ENCODE results near the gene GGTA1. TPM values are rescaled to one million over a fixed set of nuclear protein-coding genes. Genes with fewer than 3 reads are reported as not detected.
A peak's percentile ranks its signal among the peaks of the same experiment; 100 is the strongest.

GGTA1 gene
- total and polyA plus RNA-seq, 4 donors: 2.4 to 3.3 (median 2.8) TPM

DNA sequence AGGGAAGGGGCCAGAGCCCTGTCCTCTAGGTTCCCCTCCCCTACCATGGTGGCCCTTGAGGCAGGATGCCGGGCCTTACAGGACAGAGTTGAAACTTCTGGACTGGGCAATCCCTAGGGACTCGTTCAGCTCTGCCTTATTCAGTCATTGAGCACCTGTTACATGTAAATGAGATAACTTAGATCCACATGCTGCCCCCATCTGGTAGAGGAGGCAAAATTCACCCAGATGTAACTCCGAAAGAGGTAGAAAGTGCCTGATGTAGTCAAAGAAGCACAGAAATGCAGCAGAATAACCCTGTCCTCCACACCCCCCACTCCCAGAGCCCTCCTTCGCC, 1.5 kb downstream of the GGTA1 start:
- Histone ChIP-seq H3K9ac (ENCODE audit: low read depth in 1 of 2, low read length in 2 of 2) (no peak overlapping the region), H3K27ac (ENCODE audit: low read depth in 1 of 2, low read length in 2 of 2) (peak overlapping the region in 1 of 2 donors; percentile 31), H3K27me3 (ENCODE audit: control insufficient read depth in 4 of 4, insufficient read depth in 4 of 4, low read length in 3 of 4) (peaks cover 0 to 4% (median 0%) of the 10 kb centered on the region in 4 donors), H3K4me1 (ENCODE audit: control insufficient read depth in 4 of 4, insufficient read depth in 4 of 4, low read length in 3 of 4) (peaks cover 9 to 25% (median 21%) of the 10 kb centered on the region in 4 donors), H3K4me3 (ENCODE audit: low read depth in 1 of 3, low read length in 3 of 3) (peak overlapping the region in 2 of 3 donors; percentile 14 to 24), H3K9me3 (ENCODE audit: control insufficient read depth in 4 of 4, low read length in 3 of 4) (no peaks in the 10 kb centered on the region), H3K36me3 (ENCODE audit: control insufficient read depth in 4 of 4, insufficient read depth in 3 of 4, low read depth in 1 of 4, low read length in 3 of 4) (no peaks in the 10 kb centered on the region)
- DNase-seq (ENCODE audit: low spot score): peak; percentile 44
- TF ChIP-seq, protein P1, sequence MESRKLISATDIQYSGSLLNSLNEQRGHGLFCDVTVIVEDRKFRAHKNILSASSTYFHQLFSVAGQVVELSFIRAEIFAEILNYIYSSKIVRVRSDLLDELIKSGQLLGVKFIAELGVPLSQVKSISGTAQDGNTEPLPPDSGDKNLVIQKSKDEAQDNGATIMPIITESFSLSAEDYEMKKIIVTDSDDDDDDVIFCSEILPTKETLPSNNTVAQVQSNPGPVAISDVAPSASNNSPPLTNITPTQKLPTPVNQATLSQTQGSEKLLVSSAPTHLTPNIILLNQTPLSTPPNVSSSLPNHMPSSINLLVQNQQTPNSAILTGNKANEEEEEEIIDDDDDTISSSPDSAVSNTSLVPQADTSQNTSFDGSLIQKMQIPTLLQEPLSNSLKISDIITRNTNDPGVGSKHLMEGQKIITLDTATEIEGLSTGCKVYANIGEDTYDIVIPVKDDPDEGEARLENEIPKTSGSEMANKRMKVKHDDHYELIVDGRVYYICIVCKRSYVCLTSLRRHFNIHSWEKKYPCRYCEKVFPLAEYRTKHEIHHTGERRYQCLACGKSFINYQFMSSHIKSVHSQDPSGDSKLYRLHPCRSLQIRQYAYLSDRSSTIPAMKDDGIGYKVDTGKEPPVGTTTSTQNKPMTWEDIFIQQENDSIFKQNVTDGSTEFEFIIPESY (IDR thresholded peaks at IDR 0.05): no peak
- TF ChIP-seq, protein P2, sequence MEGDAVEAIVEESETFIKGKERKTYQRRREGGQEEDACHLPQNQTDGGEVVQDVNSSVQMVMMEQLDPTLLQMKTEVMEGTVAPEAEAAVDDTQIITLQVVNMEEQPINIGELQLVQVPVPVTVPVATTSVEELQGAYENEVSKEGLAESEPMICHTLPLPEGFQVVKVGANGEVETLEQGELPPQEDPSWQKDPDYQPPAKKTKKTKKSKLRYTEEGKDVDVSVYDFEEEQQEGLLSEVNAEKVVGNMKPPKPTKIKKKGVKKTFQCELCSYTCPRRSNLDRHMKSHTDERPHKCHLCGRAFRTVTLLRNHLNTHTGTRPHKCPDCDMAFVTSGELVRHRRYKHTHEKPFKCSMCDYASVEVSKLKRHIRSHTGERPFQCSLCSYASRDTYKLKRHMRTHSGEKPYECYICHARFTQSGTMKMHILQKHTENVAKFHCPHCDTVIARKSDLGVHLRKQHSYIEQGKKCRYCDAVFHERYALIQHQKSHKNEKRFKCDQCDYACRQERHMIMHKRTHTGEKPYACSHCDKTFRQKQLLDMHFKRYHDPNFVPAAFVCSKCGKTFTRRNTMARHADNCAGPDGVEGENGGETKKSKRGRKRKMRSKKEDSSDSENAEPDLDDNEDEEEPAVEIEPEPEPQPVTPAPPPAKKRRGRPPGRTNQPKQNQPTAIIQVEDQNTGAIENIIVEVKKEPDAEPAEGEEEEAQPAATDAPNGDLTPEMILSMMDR (IDR thresholded peaks at IDR 0.05; ENCODE audit: low read depth, low read length, missing input control): peak; percentile 61
- TF ChIP-seq RAD21 (IDR thresholded peaks at IDR 0.05): peak; percentile 50 to 70
- TF ChIP-seq, protein P3, sequence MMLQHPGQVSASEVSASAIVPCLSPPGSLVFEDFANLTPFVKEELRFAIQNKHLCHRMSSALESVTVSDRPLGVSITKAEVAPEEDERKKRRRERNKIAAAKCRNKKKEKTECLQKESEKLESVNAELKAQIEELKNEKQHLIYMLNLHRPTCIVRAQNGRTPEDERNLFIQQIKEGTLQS (IDR thresholded peaks at IDR 0.05): no peak
- 4% methylated on average over 4 of the region's 4 CpGs for WGBS

DNA sequence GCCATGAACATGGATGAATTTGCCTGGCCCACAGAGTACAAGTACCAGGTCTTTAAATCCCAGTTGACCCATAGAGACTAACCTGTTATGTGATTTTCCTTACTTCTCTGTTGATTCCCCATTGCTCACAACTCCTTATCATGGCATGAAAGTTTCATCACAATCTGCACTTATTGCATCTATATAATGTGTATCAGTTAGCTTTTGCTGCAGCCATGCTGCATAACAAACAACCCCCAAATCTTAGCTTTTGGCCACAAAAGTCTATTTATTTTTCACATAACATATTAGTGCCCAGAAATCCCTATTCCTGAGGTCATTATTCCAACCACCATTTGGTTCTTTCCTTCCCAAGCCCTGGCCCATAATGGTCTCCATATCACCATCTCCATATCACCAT, 3.7 kb downstream of the GGTA1 start:
- Histone ChIP-seq H3K4me3 (ENCODE audit: low read depth in 1 of 3, low read length in 3 of 3) (no peak overlapping the region), H3K9ac (ENCODE audit: low read depth in 1 of 2, low read length in 2 of 2) (no peak overlapping the region), H3K9me3 (ENCODE audit: control insufficient read depth in 4 of 4, low read length in 3 of 4) (no peaks in the 10 kb centered on the region), H3K27ac (ENCODE audit: low read depth in 1 of 2, low read length in 2 of 2) (no peak overlapping the region), H3K4me1 (ENCODE audit: control insufficient read depth in 4 of 4, insufficient read depth in 4 of 4, low read length in 3 of 4) (peaks cover 9 to 25% (median 22%) of the 10 kb centered on the region in 4 donors), H3K27me3 (ENCODE audit: control insufficient read depth in 4 of 4, insufficient read depth in 4 of 4, low read length in 3 of 4) (peaks cover 0 to 4% (median 0%) of the 10 kb centered on the region in 4 donors), H3K36me3 (ENCODE audit: control insufficient read depth in 4 of 4, insufficient read depth in 3 of 4, low read depth in 1 of 4, low read length in 3 of 4) (no peaks in the 10 kb centered on the region)
- TF ChIP-seq, protein P1 (IDR thresholded peaks at IDR 0.05): no peak
- no peak for TF ChIP-seq RAD21 (IDR thresholded peaks at IDR 0.05)
- no peak for TF ChIP-seq FOXA2 (IDR thresholded peaks at IDR 0.05)
- TF ChIP-seq HNF4A (conservative IDR thresholded peaks at IDR 0.05): no peak
- TF ChIP-seq GABPA (IDR thresholded peaks at IDR 0.05 in 1 of 2, conservative IDR thresholded peaks at IDR 0.05 in 1 of 2): no peak
- no peak for TF ChIP-seq EGR1 (IDR thresholded peaks at IDR 0.05; ENCODE audit: low read depth in 2 of 2)
- TF ChIP-seq HNF4G (IDR thresholded peaks at IDR 0.05): no peak
- TF ChIP-seq, protein P2 (IDR thresholded peaks at IDR 0.05; ENCODE audit: low read depth, low read length, missing input control): no peak
- TF ChIP-seq YY1 (IDR thresholded peaks at IDR 0.05): no peak
- TF ChIP-seq, protein P4, sequence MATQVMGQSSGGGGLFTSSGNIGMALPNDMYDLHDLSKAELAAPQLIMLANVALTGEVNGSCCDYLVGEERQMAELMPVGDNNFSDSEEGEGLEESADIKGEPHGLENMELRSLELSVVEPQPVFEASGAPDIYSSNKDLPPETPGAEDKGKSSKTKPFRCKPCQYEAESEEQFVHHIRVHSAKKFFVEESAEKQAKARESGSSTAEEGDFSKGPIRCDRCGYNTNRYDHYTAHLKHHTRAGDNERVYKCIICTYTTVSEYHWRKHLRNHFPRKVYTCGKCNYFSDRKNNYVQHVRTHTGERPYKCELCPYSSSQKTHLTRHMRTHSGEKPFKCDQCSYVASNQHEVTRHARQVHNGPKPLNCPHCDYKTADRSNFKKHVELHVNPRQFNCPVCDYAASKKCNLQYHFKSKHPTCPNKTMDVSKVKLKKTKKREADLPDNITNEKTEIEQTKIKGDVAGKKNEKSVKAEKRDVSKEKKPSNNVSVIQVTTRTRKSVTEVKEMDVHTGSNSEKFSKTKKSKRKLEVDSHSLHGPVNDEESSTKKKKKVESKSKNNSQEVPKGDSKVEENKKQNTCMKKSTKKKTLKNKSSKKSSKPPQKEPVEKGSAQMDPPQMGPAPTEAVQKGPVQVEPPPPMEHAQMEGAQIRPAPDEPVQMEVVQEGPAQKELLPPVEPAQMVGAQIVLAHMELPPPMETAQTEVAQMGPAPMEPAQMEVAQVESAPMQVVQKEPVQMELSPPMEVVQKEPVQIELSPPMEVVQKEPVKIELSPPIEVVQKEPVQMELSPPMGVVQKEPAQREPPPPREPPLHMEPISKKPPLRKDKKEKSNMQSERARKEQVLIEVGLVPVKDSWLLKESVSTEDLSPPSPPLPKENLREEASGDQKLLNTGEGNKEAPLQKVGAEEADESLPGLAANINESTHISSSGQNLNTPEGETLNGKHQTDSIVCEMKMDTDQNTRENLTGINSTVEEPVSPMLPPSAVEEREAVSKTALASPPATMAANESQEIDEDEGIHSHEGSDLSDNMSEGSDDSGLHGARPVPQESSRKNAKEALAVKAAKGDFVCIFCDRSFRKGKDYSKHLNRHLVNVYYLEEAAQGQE (IDR thresholded peaks at IDR 0.05): no peak
- TF ChIP-seq, protein P3 (IDR thresholded peaks at IDR 0.05): no peak
- TF ChIP-seq FOXA1 (IDR thresholded peaks at IDR 0.05): no peak
- TF ChIP-seq RXRA (IDR thresholded peaks at IDR 0.05): no peak
- TF ChIP-seq JUND (IDR thresholded peaks at IDR 0.05): no peak
- TF ChIP-seq TAF1 (conservative IDR thresholded peaks at IDR 0.05): no peak
- TF ChIP-seq SP1 (IDR thresholded peaks at IDR 0.05): no peak
- no peak for DNase-seq (ENCODE audit: low spot score)
